Vagina (tissue), 2 donors: ENCODE results near the gene PSME1. TPM values are rescaled to one million over a fixed set of nuclear protein-coding genes. Genes with fewer than 3 reads are reported as not detected.

Experiments used
- DNase-seq, 2 donors: peaks; one replicate each; pipeline ENCODE4 v3.0.0-alpha.2; 2017; ENCODE audit errors: extremely low spot score in 2 of 2
- H3K27ac ChIP-seq: fragments of 200-600 bp; sonication (generic); one replicate; pipeline ENCODE4 v1.5.1; 2019
- H3K27me3 ChIP-seq: fragments of 200-600 bp; sonication (generic); one replicate; pipeline ENCODE4 v1.5.1; 2019
- H3K36me3 ChIP-seq, 2 donors: fragments of 200-600 bp; sonication (generic); one replicate each; pipeline ENCODE4 v1.5.1; 2017 to 2019
- H3K4me1 ChIP-seq: fragments of 200-600 bp; sonication (generic); one replicate; pipeline ENCODE4 v1.5.1; 2019
- H3K4me3 ChIP-seq, 2 donors: fragments of 200-600 bp; sonication (generic); 1 replicate in 1 of 2; 2 replicates in 1 of 2; pipeline ENCODE4 v1.5.1; 2016 to 2019
- H3K9me3 ChIP-seq: fragments of 200-600 bp; sonication (generic); one replicate; pipeline ENCODE4 v1.5.1; 2019
- CTCF ChIP-seq, 3 experiments: fragments of 450-650 bp in 2 of 3; fragments of 200-600 bp in 1 of 3; sonication (generic) in 1 of 3; IDR thresholded peaks; one replicate each; pipeline ENCODE4 v1.5.1; 2017 to 2019; ENCODE audit warnings: antibody characterized with exemption in 3 of 3, mild to moderate bottlenecking in 2 of 3, moderate library complexity in 2 of 3
- POLR2A ChIP-seq, 2 donors: fragments of 450-650 bp; IDR thresholded peaks; one replicate each; pipeline ENCODE4 v1.6.1; 2017; ENCODE audit warnings: antibody characterized with exemption in 2 of 2, mild to moderate bottlenecking in 2 of 2, moderate library complexity in 2 of 2
- POLR2AphosphoS5 ChIP-seq, 2 donors: sonication (generic); formaldehyde crosslinking; IDR thresholded peaks; one replicate each; pipeline ENCODE4 v1.9.0; 2017; ENCODE audit warnings: antibody characterized with exemption in 2 of 2, mild to moderate bottlenecking in 2 of 2, low read depth in 1 of 2; ENCODE audit not compliant: insufficient read depth in 1 of 2
- intact Hi-C: fragments of 100-400 bp; cut with DNase I; formaldehyde crosslinking; loops from one replicate; pipeline ENCODE4 v1.15.1; 2023
- total RNA-seq: library from RNA; depleted of rRNA; stranded (reverse); fragments of >200 nt; gene quantifications from one replicate; pipeline ENCODE4 v1.2.3, GENCODE V29; 2016

PSME1 gene
- total RNA-seq, 1 donor from 2014 or later: 118 TPM

GRCh38 chr14:24172871-24173281 is 36.9 kb downstream of the PSME1 start:
- Histone ChIP-seq H3K9me3 (no peaks in the 10 kb centered on the region), H3K4me3 (peak overlapping the region in 1 of 2 donors; percentile 41), H3K36me3 (no peaks in the 10 kb centered on the region), H3K27me3 (no peaks in the 10 kb centered on the region), H3K27ac (no peak overlapping the region), H3K4me1 (peaks cover 15% of the 10 kb centered on the region)
- intact Hi-C loops: no loop called here
- no peak for DNase-seq
- TF ChIP-seq CTCF (IDR thresholded peaks at IDR 0.05) (no peak), POLR2A (IDR thresholded peaks at IDR 0.05) (no peak), POLR2AphosphoS5 (IDR thresholded peaks at IDR 0.05; ENCODE audit: insufficient read depth in 1 of 2, low read depth in 1 of 2) (no peak)

- intact Hi-C loops: no loop called here
- H3K27ac ChIP-seq: no peak overlapping the region
- no peaks in the 10 kb centered on the region for H3K9me3 ChIP-seq
- no peak overlapping the region for H3K4me3 ChIP-seq
- peaks cover 0 to 4% of the 10 kb centered on the region in 2 donors for H3K36me3 ChIP-seq
- TF ChIP-seq CTCF (IDR thresholded peaks at IDR 0.05) (no peak), POLR2AphosphoS5 (IDR thresholded peaks at IDR 0.05; ENCODE audit: insufficient read depth in 1 of 2, low read depth in 1 of 2) (no peak)
- H3K4me1 ChIP-seq: peaks cover 23% of the 10 kb centered on the region
- no peak for DNase-seq
- no peaks in the 10 kb centered on the region for H3K27me3 ChIP-seq
Observed at GRCh38 chr14:24176599-24176998, 40.6 kb downstream of the PSME1 start.

- Histone ChIP-seq H3K4me1 (peaks cover 16% of the 10 kb centered on the region), H3K36me3 (peaks cover 0 to 4% of the 10 kb centered on the region in 2 donors), H3K27ac (no peak overlapping the region), H3K27me3 (no peaks in the 10 kb centered on the region), H3K4me3 (no peak overlapping the region), H3K9me3 (no peaks in the 10 kb centered on the region)
- intact Hi-C loops: no loop called here
- no peak for DNase-seq
- TF ChIP-seq POLR2A (IDR thresholded peaks at IDR 0.05) (no peak), POLR2AphosphoS5 (IDR thresholded peaks at IDR 0.05; ENCODE audit: insufficient read depth in 1 of 2, low read depth in 1 of 2) (no peak), CTCF (IDR thresholded peaks at IDR 0.05) (no peak)
Observed at GRCh38 chr14:24177041-24177825, 41.2 kb downstream of the PSME1 start.

- no peak for DNase-seq
- no peaks in the 10 kb centered on the region for H3K27me3 ChIP-seq
- H3K4me3 ChIP-seq: no peak overlapping the region
- peaks cover 14% of the 10 kb centered on the region for H3K4me1 ChIP-seq
- H3K36me3 ChIP-seq: peaks cover 0 to 6% of the 10 kb centered on the region in 2 donors
- no peak for TF ChIP-seq POLR2AphosphoS5 (IDR thresholded peaks at IDR 0.05; ENCODE audit: insufficient read depth in 1 of 2, low read depth in 1 of 2)
- TF ChIP-seq CTCF (IDR thresholded peaks at IDR 0.05): no peak
- TF ChIP-seq POLR2A (IDR thresholded peaks at IDR 0.05): no peak
- H3K9me3 ChIP-seq: no peaks in the 10 kb centered on the region
- intact Hi-C loops: no loop called here
- no peak overlapping the region for H3K27ac ChIP-seq
Observed at GRCh38 chr14:24177891-24178290, 41.9 kb downstream of the PSME1 start.
